Astrocyte of the cerebellum (primary cell): ENCODE measurements around the gene PCA3.

ENCODE experiments used
- DNase-seq: peaks from one replicate; pipeline ENCODE4 v3.0.0-alpha.2; 2011; ENCODE audit warnings: low read depth
- H3K4me3 ChIP-seq: 2 replicates; pipeline ENCODE4 v1.5.1; 2011; ENCODE audit warnings: mild to moderate bottlenecking, low read depth, low read length, moderate library complexity
- CTCF ChIP-seq: IDR thresholded peaks from 2 replicates; pipeline ENCODE4 v1.5.1; 2012; ENCODE audit warnings: low read length, low read depth, moderate library complexity, mild to moderate bottlenecking; ENCODE audit errors: missing control alignments
- in situ Hi-C: cut with HindIII; loops from 2 replicates; pipeline ENCODE4 v1.10.0; 2017; ENCODE audit warnings: low sequenced_read_pairs

Gene PCA3

GRCh38 chr9:76793784-76794431 is 29.7 kb downstream of the PCA3 start:
- H3K4me3 ChIP-seq: no peak overlapping the region
- in situ Hi-C loops: no loop called here
- no peak for TF ChIP-seq CTCF
- DNase-seq: no peak

DNA sequence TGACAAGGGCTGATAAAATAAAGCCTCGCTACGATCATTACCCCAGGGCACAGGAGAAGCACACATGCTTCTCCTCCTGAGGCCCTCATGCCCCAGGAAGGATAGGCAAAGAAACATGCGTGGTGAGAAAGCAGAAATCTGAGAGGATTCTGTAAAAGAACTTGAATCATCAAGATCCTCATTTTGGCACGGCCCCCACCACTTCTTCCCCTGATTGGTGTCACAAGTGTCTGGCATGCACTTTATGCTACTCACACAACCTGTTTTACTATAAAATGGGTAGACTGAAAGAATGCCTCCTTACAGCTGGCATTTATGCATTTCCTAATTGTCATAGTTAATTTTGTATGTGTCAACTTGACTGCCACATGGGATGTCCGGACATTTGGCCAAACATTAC is 32.1 kb downstream of the PCA3 start:
- no peak overlapping the region for H3K4me3 ChIP-seq
- TF ChIP-seq CTCF: no peak
- no peak for DNase-seq
- in situ Hi-C loops: no loop called here

GRCh38 chr9:76798527-76798926 is 34.3 kb downstream of the PCA3 start:
- no peak overlapping the region for H3K4me3 ChIP-seq
- DNase-seq: no peak
- in situ Hi-C loops: no loop called here
- TF ChIP-seq CTCF: no peak

GRCh38 chr9:76799473-76799872 is 35.2 kb downstream of the PCA3 start:
- in situ Hi-C loops: no loop called here
- TF ChIP-seq CTCF: no peak
- no peak for DNase-seq

GRCh38 chr9:76800901-76801300 is 36.7 kb downstream of the PCA3 start:
- in situ Hi-C loops: no loop called here
- H3K4me3 ChIP-seq: no peak overlapping the region
- TF ChIP-seq CTCF: no peak
- no peak for DNase-seq

More at GRCh38 chr9:76799473-76799872, 35.2 kb downstream of the PCA3 start:
- H3K4me3 ChIP-seq: no peak overlapping the region

GRCh38 chr9:76803083-76803482 is 38.8 kb downstream of the PCA3 start:
- in situ Hi-C loops: no loop called here

More at GRCh38 chr9:76803083-76803482, 38.8 kb downstream of the PCA3 start:
- no peak overlapping the region for H3K4me3 ChIP-seq
- no peak for DNase-seq
- no peak for TF ChIP-seq CTCF
